SK-N-SH (cell line): ENCODE results near the gene AXL.

ENCODE experiments used
- EZH2phosphoT487 ChIP-seq: fragments of 200-600 bp; sonication (generic); IDR thresholded peaks from 2 replicates; pipeline ENCODE4 v1.6.1; 2017; ENCODE audit warnings: low read depth, mixed run types, mild to moderate bottlenecking, antibody characterized with exemption, moderate library complexity, borderline replicate concordance
- FOXJ3 ChIP-seq: sonication (generic); formaldehyde crosslinking; IDR thresholded peaks from 2 replicates; pipeline ENCODE4 v1.5.1; 2020; ENCODE audit warnings: mild to moderate bottlenecking, missing genetic modification reagents
- NFIC ChIP-seq: IDR thresholded peaks from 2 replicates; pipeline ENCODE4 v1.4.0; 2012; ENCODE audit warnings: borderline replicate concordance
- POLR2AphosphoS5 ChIP-seq: IDR thresholded peaks from 2 replicates; pipeline ENCODE4 v1.6.1; 2012; ENCODE audit warnings: low read depth, low read length
- RAD21 ChIP-seq: IDR thresholded peaks from 2 replicates; pipeline ENCODE4 v1.6.1; 2012; ENCODE audit warnings: mild to moderate bottlenecking, low read length
- REST ChIP-seq: IDR thresholded peaks from 2 replicates; pipeline ENCODE4 v1.6.1; 2012; ENCODE audit warnings: mild to moderate bottlenecking, low read depth, low read length, moderate library complexity
- SMC3 ChIP-seq: IDR thresholded peaks from 2 replicates; pipeline ENCODE4 v1.6.1; 2012; ENCODE audit warnings: low read depth, low read length, improper control_type of control experiment
- TAF1 ChIP-seq: IDR thresholded peaks from 2 replicates; pipeline ENCODE4 v1.6.1; 2012; ENCODE audit warnings: low read depth, mild to moderate bottlenecking, low read length, moderate library complexity, borderline replicate concordance
- TF ChIP-seq, protein P1 (sequence below): fragments of 200-600 bp; sonication (generic); IDR thresholded peaks from 2 replicates; pipeline ENCODE4 v1.6.1; 2017; ENCODE audit warnings: antibody characterized with exemption, mild to moderate bottlenecking, moderate library complexity

- TF ChIP-seq, protein P1, sequence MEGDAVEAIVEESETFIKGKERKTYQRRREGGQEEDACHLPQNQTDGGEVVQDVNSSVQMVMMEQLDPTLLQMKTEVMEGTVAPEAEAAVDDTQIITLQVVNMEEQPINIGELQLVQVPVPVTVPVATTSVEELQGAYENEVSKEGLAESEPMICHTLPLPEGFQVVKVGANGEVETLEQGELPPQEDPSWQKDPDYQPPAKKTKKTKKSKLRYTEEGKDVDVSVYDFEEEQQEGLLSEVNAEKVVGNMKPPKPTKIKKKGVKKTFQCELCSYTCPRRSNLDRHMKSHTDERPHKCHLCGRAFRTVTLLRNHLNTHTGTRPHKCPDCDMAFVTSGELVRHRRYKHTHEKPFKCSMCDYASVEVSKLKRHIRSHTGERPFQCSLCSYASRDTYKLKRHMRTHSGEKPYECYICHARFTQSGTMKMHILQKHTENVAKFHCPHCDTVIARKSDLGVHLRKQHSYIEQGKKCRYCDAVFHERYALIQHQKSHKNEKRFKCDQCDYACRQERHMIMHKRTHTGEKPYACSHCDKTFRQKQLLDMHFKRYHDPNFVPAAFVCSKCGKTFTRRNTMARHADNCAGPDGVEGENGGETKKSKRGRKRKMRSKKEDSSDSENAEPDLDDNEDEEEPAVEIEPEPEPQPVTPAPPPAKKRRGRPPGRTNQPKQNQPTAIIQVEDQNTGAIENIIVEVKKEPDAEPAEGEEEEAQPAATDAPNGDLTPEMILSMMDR = no peak
- TF ChIP-seq POLR2AphosphoS5 = peak; percentile 39; the same call in 1 of the 2 replicates
- no peak for TF ChIP-seq RAD21
- TF ChIP-seq REST = peak; percentile 58
- TF ChIP-seq SMC3 = no peak
- 0 out of 2 replicates have a peak, but pooled peaks have one; percentile 17 for TF ChIP-seq TAF1
- TF ChIP-seq FOXJ3 (CRISPR knock-in tag) = no peak
- no peak for TF ChIP-seq EZH2phosphoT487
- TF ChIP-seq NFIC = no peak
Observed at GRCh38 chr19:41225238-41226052, 6.4 kb downstream of the AXL start.
